Adrenal gland (tissue), 12 donors: ENCODE results near the gene GATAD2A. TPM values are rescaled to one million over a fixed set of nuclear protein-coding genes. Genes with fewer than 3 reads are reported as not detected.
A peak's percentile ranks its signal among the peaks of the same experiment; 100 is the strongest.

ENCODE experiments used
- DNase-seq, 7 donors: peaks; one replicate each; pipeline ENCODE4 v3.0.0-alpha.2; 2019 to 2020
- H3K27ac ChIP-seq, 5 donors: fragments of 200-600 bp; sonication (generic) in 4 of 5; 1 replicate in 3 of 5; 2 replicates in 2 of 5; pipeline versions ENCODE4 v1.5.1 to v1.8.0; 2016 to 2020; ENCODE audit warnings: mild to moderate bottlenecking in 1 of 5
- H3K27me3 ChIP-seq: fragments of 200-600 bp; 2 replicates; pipeline ENCODE4 v1.8.0; 2021
- H3K36me3 ChIP-seq, 2 donors: fragments of 200-600 bp; replicated peaks in 1 of 2; 1 replicate in 1 of 2; 2 replicates in 1 of 2; pipeline versions ENCODE4 v1.5.1 to v1.8.0; 2018 to 2022
- H3K4me1 ChIP-seq, 2 donors: fragments of 200-600 bp; replicated peaks in 1 of 2; 1 replicate in 1 of 2; 2 replicates in 1 of 2; pipeline versions ENCODE4 v1.5.1 to v1.8.0; 2018 to 2021
- H3K4me3 ChIP-seq, 4 donors: fragments of 200-600 bp; sonication (generic) in 3 of 4; one replicate each; pipeline ENCODE4 v1.5.1; 2016 to 2018
- H3K9me3 ChIP-seq, 3 donors: fragments of 200-600 bp; sonication (generic) in 1 of 3; replicated peaks in 1 of 3; 1 replicate in 2 of 3; 2 replicates in 1 of 3; pipeline versions ENCODE4 v1.5.1 to v1.8.0; 2016 to 2021
- CTCF ChIP-seq, 6 experiments: fragments of 450-650 bp in 4 of 6; fragments of 200-600 bp in 2 of 6; sonication (generic) in 1 of 6; IDR thresholded peaks; 1 replicate in 5 of 6; 2 replicates in 1 of 6; pipeline versions ENCODE4 v1.5.1 to v1.8.0; 2016 to 2021; ENCODE audit warnings: antibody characterized with exemption in 6 of 6, mild to moderate bottlenecking in 2 of 6, moderate library complexity in 1 of 6
- POLR2A ChIP-seq, 2 donors: fragments of 450-650 bp; IDR thresholded peaks; one replicate each; pipeline ENCODE4 v1.6.1; 2017; ENCODE audit warnings: antibody characterized with exemption in 2 of 2, mild to moderate bottlenecking in 2 of 2, moderate library complexity in 1 of 2
- WGBS, 4 donors: extraction: QIAGEN DNeasy Blood & Tissue Kit in 2 of 4; methylation state at CpG; one replicate each; pipeline versions ENCODE4 v1.1.5 to v1.1.7; 2013 to 2017; 5-methylcytosine and 5-hydroxymethylcytosine counted together
- intact Hi-C, 2 donors: fragments of 100-400 bp; cut with DNase I; formaldehyde crosslinking; loops; one replicate each; pipeline versions ENCODE4 v1.14.1 to v1.15.0; 2022 to 2023
- polyA plus RNA-seq, 3 donors: library from polyadenylated mRNA; stranded (reverse); fragments of 200-250 nt in 2 of 3; fragments of 350-450 nt in 1 of 3; fragmentation: Illumina TruSeq in 1 of 3; extraction: RNeasy Lipid Tissue Mini Kit (QIAGEN cat#74804) in 1 of 3; gene quantifications; one replicate each; pipeline ENCODE4 v1.2.3, GENCODE V29; 2013 to 2014
- total RNA-seq, 9 donors: library from RNA; depleted of rRNA in 4 of 9; stranded (reverse); fragments of >200 nt in 4 of 9; fragments of 120-200 nt in 1 of 9; fragmentation: NEBNext Ultra II Directional in 1 of 9; extraction: Animal tissue kit (Norgen Biotek cat#: 25700) in 1 of 9; gene quantifications; one replicate each; pipeline versions ENCODE4 v1.1.0 to v1.2.4, GENCODE V29; 2013 to 2023
- donor health status: healthy with polysubstance abuse.
- donor health status: Bipolar disorder and iron deficiency.
- donor health status: DM: yes; HTN: yes; CAD: no.
- donor health status: DM: no; HTN: no; CAD: no.
- donor health status: DM: no; HTN: no; CAD: no.
- donor health status: DM: yes; HTN: yes; CAD: no.

Gene GATAD2A
- total and polyA plus RNA-seq, 12 donors, result 17.0 to 125 (median 61.9) TPM

- H3K4me1 ChIP-seq, result peaks cover 27 to 47% of the 10 kb centered on the region in 2 donors
- H3K36me3 ChIP-seq, result peaks cover 0 to 46% of the 10 kb centered on the region in 2 donors
- no peak for TF ChIP-seq CTCF (IDR thresholded peaks at IDR 0.05)
- no peak for TF ChIP-seq POLR2A (IDR thresholded peaks at IDR 0.05)
- intact Hi-C loops, result loop anchor here in 1 of 2 donors (5.0 kb wide), 1 partner anchor 125 kb away; no protein-coding TSS in a partner anchor
- peak in 1 of 7 donors; percentile 38 for DNase-seq
- 52 to 77% (median 68%) methylated on average over 8 to 21 of the region's 21 CpGs for WGBS, 4 donors
- no peak overlapping the region for H3K4me3 ChIP-seq
- no peak overlapping the region for H3K27ac ChIP-seq
- H3K27me3 ChIP-seq, result no peaks in the 10 kb centered on the region
- H3K9me3 ChIP-seq, result no peaks in the 10 kb centered on the region
Measured at GRCh38 chr19:19492026-19492610, 86.6 kb downstream of the GATAD2A start.

GRCh38 chr19:19493841-19494546 is 88.5 kb downstream of the GATAD2A start:
- H3K4me3 ChIP-seq, result no peak overlapping the region
- no peaks in the 10 kb centered on the region for H3K27me3 ChIP-seq
- no peak overlapping the region for H3K27ac ChIP-seq
- peaks cover 0 to 62% of the 10 kb centered on the region in 2 donors for H3K36me3 ChIP-seq
- WGBS, 4 donors, result 73 to 87% (median 80%) methylated on average over 6 to 15 of the region's 15 CpGs
- TF ChIP-seq CTCF (IDR thresholded peaks at IDR 0.05), result no peak
- TF ChIP-seq POLR2A (IDR thresholded peaks at IDR 0.05), result no peak
- peaks cover 10 to 30% of the 10 kb centered on the region in 2 donors for H3K4me1 ChIP-seq
- DNase-seq, result peak in 1 of 7 donors; percentile 35
- no peaks in the 10 kb centered on the region for H3K9me3 ChIP-seq
- intact Hi-C loops, result loop anchor here in 1 of 2 donors (5.0 kb wide), 1 partner anchor 127 kb away; no protein-coding TSS in a partner anchor

- H3K27me3 ChIP-seq, result no peaks in the 10 kb centered on the region
- no peaks in the 10 kb centered on the region for H3K9me3 ChIP-seq
- intact Hi-C loops, result no loop called here
- peaks cover 0 to 12% of the 10 kb centered on the region in 2 donors for H3K4me1 ChIP-seq
- H3K36me3 ChIP-seq, result peaks cover 0 to 80% of the 10 kb centered on the region in 2 donors
- 88 to 93% (median 90%) methylated on average over 20 to 30 of the region's 30 CpGs for WGBS, 4 donors
- TF ChIP-seq POLR2A (IDR thresholded peaks at IDR 0.05), result no peak
- no peak for TF ChIP-seq CTCF (IDR thresholded peaks at IDR 0.05)
- no peak for DNase-seq
- H3K4me3 ChIP-seq, result no peak overlapping the region
- no peak overlapping the region for H3K27ac ChIP-seq
Measured at GRCh38 chr19:19495614-19496603, 90.4 kb downstream of the GATAD2A start.
